ENCODE measurements around the gene MTMR10. TPM values are rescaled to one million over a fixed set of nuclear protein-coding genes. Genes with fewer than 3 reads are reported as not detected.

MTMR10 gene
- total RNA-seq, 1 experiment from 2014 or later: 7.6 TPM

DNA sequence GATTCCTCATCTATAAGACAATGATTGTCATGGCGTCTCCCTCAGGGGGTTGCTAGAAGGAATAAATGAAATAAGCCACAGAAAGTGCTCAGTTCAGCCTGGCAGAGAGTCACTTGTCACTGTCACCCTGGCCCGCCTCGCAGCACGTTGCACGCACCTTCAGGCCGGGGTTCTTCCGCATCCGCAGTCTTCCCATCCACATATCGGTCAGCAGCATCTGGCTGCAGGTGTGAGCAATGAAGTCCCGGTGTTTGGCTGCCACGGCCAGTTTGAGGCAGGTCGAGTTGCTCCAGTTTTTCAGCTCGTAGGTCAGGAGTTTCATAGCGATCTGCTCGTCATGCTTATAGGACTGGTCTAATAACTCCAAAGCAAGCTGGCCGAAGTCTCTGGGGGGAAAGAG lies 48.5 kb upstream of the MTMR10 start:
- BruUV-seq (replicated peaks): no TSS peak
- CTCF ChIA-PET: no interaction called here
- no peaks in the 10 kb centered on the region for H3K79me2 ChIP-seq (ENCODE audit: low read length)
- no peak overlapping the region for H3K4me3 ChIP-seq (ENCODE audit: low read length)
- no peak overlapping the region for H3K27ac ChIP-seq (ENCODE audit: low read length)
- no peak for DNase-seq
- H3K9me2 ChIP-seq (replicated peaks; ENCODE audit: low read length): no peaks in the 10 kb centered on the region
- peaks cover 38% of the 10 kb centered on the region for H3K27me3 ChIP-seq (ENCODE audit: low read length)
- no peaks in the 10 kb centered on the region for H4K20me1 ChIP-seq (ENCODE audit: low read length)
- no peak for ATAC-seq
- TF ChIP-seq EZH2 (IDR thresholded peaks at IDR 0.05; ENCODE audit: low read length, unreplicated experiment) (no peak), EZH2phosphoT487 (IDR thresholded peaks at IDR 0.05; ENCODE audit: borderline replicate concordance, low read length) (no peak), CTCF (conservative IDR thresholded peaks at IDR 0.05; ENCODE audit: low read depth, low read length) (no peak)
- no peaks in the 10 kb centered on the region for H3F3A ChIP-seq (ENCODE audit: low read length, unreplicated experiment)
- POLR2A ChIA-PET (ENCODE audit: unreplicated experiment): no interaction called here
- no peak overlapping the region for H3K4me2 ChIP-seq (ENCODE audit: low read length)
- no peaks in the 10 kb centered on the region for H3K9me3 ChIP-seq (ENCODE audit: low read length)
- H2AFZ ChIP-seq (ENCODE audit: low read length): no peak overlapping the region
- intact Hi-C loops (cut with micrococcal nuclease): no loop called here
- H3K4me1 ChIP-seq (ENCODE audit: insufficient read depth, low read length): no peaks in the 10 kb centered on the region
- no peaks in the 10 kb centered on the region for H3K36me3 ChIP-seq (ENCODE audit: low read depth, low read length)
- no peak overlapping the region for H3K9ac ChIP-seq (ENCODE audit: low read length)

DNA sequence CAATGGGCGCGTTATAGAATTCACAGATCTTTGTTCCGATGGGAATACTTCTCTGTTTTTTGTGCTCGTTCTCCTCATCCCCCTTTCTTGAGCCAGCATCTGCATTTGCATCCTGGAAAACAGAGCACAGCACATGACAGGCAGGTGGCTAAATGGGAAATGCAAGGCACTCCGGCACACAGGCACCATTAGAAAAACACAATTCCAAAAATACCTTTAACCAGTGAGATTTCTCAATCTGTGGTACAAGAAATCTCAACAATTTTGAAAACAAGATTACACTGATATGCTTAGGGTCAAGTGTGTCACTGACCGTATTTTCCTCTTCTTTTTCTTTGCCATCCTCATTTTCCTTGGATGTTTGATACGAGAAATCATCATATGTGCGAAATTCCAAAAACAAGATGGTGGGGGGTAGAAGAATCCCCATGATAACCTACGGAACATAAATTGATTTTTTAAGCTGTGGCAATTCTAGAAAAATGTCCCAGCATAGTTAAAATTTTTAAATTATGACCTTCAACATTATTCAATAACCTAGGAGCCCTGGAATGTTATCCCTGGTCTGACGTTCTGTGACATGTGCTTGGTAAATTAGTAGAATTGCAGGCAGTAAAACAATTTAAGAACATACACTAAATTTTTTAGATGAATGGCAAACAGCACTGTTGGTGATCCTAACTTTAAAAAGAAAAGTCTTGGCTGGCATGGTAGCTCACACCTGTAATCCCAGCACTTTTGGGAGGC lies 46.5 kb upstream of the MTMR10 start:
- Histone ChIP-seq H3F3A (ENCODE audit: low read length, unreplicated experiment) (no peaks in the 10 kb centered on the region), H3K4me2 (ENCODE audit: low read length) (no peak overlapping the region), H3K79me2 (ENCODE audit: low read length) (no peaks in the 10 kb centered on the region), H3K27me3 (ENCODE audit: low read length) (peaks cover 33% of the 10 kb centered on the region), H3K9ac (ENCODE audit: low read length) (no peak overlapping the region), H3K36me3 (ENCODE audit: low read depth, low read length) (no peaks in the 10 kb centered on the region), H3K9me2 (replicated peaks; ENCODE audit: low read length) (no peaks in the 10 kb centered on the region), H3K27ac (ENCODE audit: low read length) (no peak overlapping the region), H3K9me3 (ENCODE audit: low read length) (no peaks in the 10 kb centered on the region), H3K4me1 (ENCODE audit: insufficient read depth, low read length) (no peaks in the 10 kb centered on the region), H2AFZ (ENCODE audit: low read length) (no peak overlapping the region), H4K20me1 (ENCODE audit: low read length) (no peaks in the 10 kb centered on the region), H3K4me3 (ENCODE audit: low read length) (no peak overlapping the region)
- no TSS peak for BruUV-seq (replicated peaks)
- TF ChIP-seq EZH2 (IDR thresholded peaks at IDR 0.05; ENCODE audit: low read length, unreplicated experiment): no peak
- TF ChIP-seq CTCF (conservative IDR thresholded peaks at IDR 0.05; ENCODE audit: low read depth, low read length): no peak
- TF ChIP-seq EZH2phosphoT487 (IDR thresholded peaks at IDR 0.05; ENCODE audit: borderline replicate concordance, low read length): no peak
- DNase-seq: no peak
- intact Hi-C loops (cut with micrococcal nuclease): no loop called here
- POLR2A ChIA-PET (ENCODE audit: unreplicated experiment): no interaction called here
- ATAC-seq: no peak
- CTCF ChIA-PET: no interaction called here

- Histone ChIP-seq H4K20me1 (ENCODE audit: low read length) (no peaks in the 10 kb centered on the region), H3F3A (ENCODE audit: low read length, unreplicated experiment) (no peaks in the 10 kb centered on the region), H3K27ac (ENCODE audit: low read length) (no peak overlapping the region), H3K9ac (ENCODE audit: low read length) (no peak overlapping the region), H2AFZ (ENCODE audit: low read length) (no peak overlapping the region), H3K4me1 (ENCODE audit: insufficient read depth, low read length) (no peaks in the 10 kb centered on the region), H3K79me2 (ENCODE audit: low read length) (no peaks in the 10 kb centered on the region), H3K36me3 (ENCODE audit: low read depth, low read length) (no peaks in the 10 kb centered on the region), H3K4me3 (ENCODE audit: low read length) (no peak overlapping the region), H3K9me3 (ENCODE audit: low read length) (no peaks in the 10 kb centered on the region), H3K4me2 (ENCODE audit: low read length) (no peak overlapping the region), H3K9me2 (replicated peaks; ENCODE audit: low read length) (no peaks in the 10 kb centered on the region), H3K27me3 (ENCODE audit: low read length) (peaks cover 21% of the 10 kb centered on the region)
- no TSS peak for BruUV-seq (replicated peaks)
- no peak for TF ChIP-seq CTCF (conservative IDR thresholded peaks at IDR 0.05; ENCODE audit: low read depth, low read length)
- no peak for TF ChIP-seq EZH2phosphoT487 (IDR thresholded peaks at IDR 0.05; ENCODE audit: borderline replicate concordance, low read length)
- no peak for TF ChIP-seq EZH2 (IDR thresholded peaks at IDR 0.05; ENCODE audit: low read length, unreplicated experiment)
- intact Hi-C loops (cut with micrococcal nuclease): no loop called here
- POLR2A ChIA-PET (ENCODE audit: unreplicated experiment): no interaction called here
- CTCF ChIA-PET: no interaction called here
- DNase-seq (no peak), ATAC-seq (no peak)
Observed at GRCh38 chr15:31036783-31037182, 45.4 kb upstream of the MTMR10 start.

Data from PC-3 (cell line).